Tibial nerve (tissue), 4 donors: Measurements from ENCODE around the gene BRAT1. TPM values are rescaled to one million over a fixed set of nuclear protein-coding genes. Genes with fewer than 3 reads are reported as not detected.

Experiments
- DNase-seq, 2 donors: peaks; one replicate each; pipeline ENCODE4 v3.0.0-alpha.2; 2019; ENCODE audit warnings: low spot score in 2 of 2
- H3K27ac ChIP-seq, 4 donors: fragments of 200-600 bp; sonication (generic) in 3 of 4; one replicate each; pipeline ENCODE4 v1.5.1; 2017 to 2019; ENCODE audit warnings: mild to moderate bottlenecking in 1 of 4
- H3K27me3 ChIP-seq, 2 donors: fragments of 200-600 bp; sonication (generic) in 1 of 2; one replicate each; pipeline versions ENCODE4 v1.5.1 to v1.6.0; 2017 to 2019
- H3K36me3 ChIP-seq, 3 donors: fragments of 200-600 bp; sonication (generic); one replicate each; pipeline ENCODE4 v1.5.1; 2018 to 2019
- H3K4me1 ChIP-seq, 4 donors: fragments of 200-600 bp; sonication (generic) in 3 of 4; one replicate each; pipeline ENCODE4 v1.5.1; 2017 to 2019
- H3K4me3 ChIP-seq, 4 donors: fragments of 200-600 bp; sonication (generic) in 3 of 4; one replicate each; pipeline ENCODE4 v1.5.1; 2017 to 2019; ENCODE audit warnings: mild to moderate bottlenecking in 1 of 4, moderate library complexity in 1 of 4
- H3K9me3 ChIP-seq, 4 donors: fragments of 200-600 bp; sonication (generic) in 3 of 4; one replicate each; pipeline ENCODE4 v1.5.1; 2017 to 2019
- CTCF ChIP-seq, 5 experiments: fragments of 200-600 bp in 3 of 5; fragments of 450-650 bp in 2 of 5; sonication (generic) in 3 of 5; IDR thresholded peaks; one replicate each; pipeline ENCODE4 v1.5.1; 2016 to 2019; ENCODE audit warnings: antibody characterized with exemption in 5 of 5, mild to moderate bottlenecking in 3 of 5, moderate library complexity in 2 of 5
- EP300 ChIP-seq, 2 donors: sonication (generic); formaldehyde crosslinking; IDR thresholded peaks; one replicate each; pipeline ENCODE4 v1.6.1; 2017; ENCODE audit warnings: antibody characterized with exemption in 2 of 2, mild to moderate bottlenecking in 1 of 2
- POLR2A ChIP-seq, 2 donors: fragments of 450-650 bp; IDR thresholded peaks; one replicate each; pipeline ENCODE4 v1.6.1; 2017; ENCODE audit warnings: antibody characterized with exemption in 2 of 2, mild to moderate bottlenecking in 2 of 2, moderate library complexity in 2 of 2
- WGBS, 2 donors: methylation state at CpG; one replicate each; pipeline ENCODE4 v1.1.5; 2018; 5-methylcytosine and 5-hydroxymethylcytosine counted together
- total RNA-seq, 4 donors: library from RNA; depleted of rRNA; stranded (reverse); fragments of >200 nt; gene quantifications; one replicate each; pipeline ENCODE4 v1.1.0, GENCODE V29; 2016

BRAT1 gene
- total RNA-seq, 4 donors from 2014 or later: 38.0 to 72.9 (median 52.0) TPM

DNA sequence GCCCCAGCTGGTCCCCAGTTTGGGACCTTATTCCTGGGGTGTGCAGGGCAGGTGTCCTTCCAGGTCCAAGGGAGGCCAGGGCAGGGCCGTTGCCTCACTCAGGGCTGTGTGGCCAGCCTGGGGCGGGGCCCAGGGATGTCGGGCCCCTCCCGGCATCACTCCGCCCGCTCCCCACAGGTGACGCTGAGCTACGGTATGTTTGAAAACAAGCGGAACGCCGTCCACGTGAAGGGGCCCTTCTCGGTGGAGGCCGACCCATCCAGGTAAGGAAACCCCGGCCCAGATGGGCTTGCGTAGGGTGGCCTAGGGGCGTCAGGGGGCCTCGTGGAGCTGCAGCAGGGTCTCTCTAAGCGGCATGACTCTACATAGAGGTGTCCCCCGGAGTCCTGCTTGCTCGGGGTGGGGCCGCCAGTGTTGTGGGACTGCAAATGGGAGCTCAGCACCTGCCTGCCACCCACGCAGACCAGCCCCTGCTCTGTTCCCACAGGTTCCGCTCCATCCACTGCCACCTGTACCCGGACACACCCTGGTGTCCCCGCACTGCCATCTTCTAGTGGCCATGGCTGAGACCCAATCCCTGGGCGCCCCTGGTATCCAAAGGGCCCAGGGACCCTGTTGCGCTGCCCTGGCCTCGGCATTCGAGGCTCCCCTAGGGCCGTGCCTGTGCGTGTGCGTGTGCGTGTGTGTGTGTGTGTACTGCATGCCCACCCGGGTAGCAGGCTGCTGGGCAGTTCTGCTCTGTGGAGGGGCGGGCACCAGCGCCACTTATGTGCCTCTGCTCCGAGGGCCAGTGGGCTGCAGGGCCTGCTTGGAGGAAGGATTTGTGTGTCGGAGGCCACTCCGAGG is 28.4 kb downstream of the BRAT1 start:
- Histone ChIP-seq H3K27me3 (peaks cover 0 to 18% of the 10 kb centered on the region in 2 donors), H3K27ac (no peak overlapping the region), H3K4me1 (peaks cover 0 to 100% (median 80%) of the 10 kb centered on the region in 4 donors), H3K36me3 (peaks cover 0 to 18% (median 0%) of the 10 kb centered on the region in 3 donors), H3K9me3 (no peaks in the 10 kb centered on the region), H3K4me3 (no peak overlapping the region)
- TF ChIP-seq EP300 (IDR thresholded peaks at IDR 0.05) (no peak), CTCF (IDR thresholded peaks at IDR 0.05) (no peak), POLR2A (IDR thresholded peaks at IDR 0.05) (no peak)
- WGBS, 2 donors: 88 to 90% methylated on average over 28 to 33 of the region's 40 CpGs
- DNase-seq: no peak

DNA sequence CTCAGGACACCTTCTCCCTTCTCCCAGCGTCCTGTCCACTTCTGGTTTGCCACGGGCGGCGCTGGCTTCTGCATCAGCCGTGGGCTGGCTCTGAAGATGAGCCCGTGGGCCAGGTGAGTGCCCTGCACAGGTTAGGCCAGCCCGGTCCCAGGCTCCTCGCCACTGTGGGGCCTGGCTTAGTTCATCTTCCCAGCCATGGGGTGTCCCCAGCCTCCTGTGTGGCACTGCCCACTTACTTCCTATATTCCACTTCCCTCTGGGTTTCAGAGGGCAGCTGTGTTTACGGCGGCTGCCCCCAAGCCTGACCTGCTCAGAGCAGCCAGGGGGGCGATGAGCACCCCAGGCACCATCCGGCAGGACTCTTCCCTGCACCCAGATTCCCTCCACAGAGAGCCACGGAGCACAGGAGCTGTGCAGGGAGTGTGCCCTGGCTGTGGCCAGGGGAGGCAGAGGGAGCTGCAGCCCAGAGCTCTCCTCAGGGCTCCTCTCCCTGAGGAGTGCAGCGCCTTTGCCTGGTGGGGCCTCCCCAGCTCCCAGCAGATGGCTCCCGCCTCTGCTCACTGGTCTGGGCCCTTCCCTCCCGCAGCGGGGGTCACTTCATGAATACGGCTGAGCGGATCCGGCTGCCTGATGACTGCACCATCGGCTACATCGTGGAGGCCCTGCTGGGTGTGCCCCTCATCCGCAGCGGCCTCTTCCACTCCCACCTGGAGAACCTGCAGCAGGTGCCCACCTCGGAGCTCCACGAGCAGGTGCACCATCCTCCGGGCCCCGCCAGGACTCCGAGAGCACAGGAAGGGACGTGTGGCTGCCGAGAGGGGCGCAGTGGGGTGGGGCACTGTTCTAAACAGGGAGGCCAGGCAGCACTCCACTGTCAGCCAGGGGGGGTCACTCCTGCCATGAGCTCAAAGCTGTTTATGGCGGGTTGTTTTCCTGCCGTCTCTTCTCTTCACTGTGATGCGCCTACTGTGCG is 29.4 kb downstream of the BRAT1 start:
- H3K36me3 ChIP-seq: peaks cover 0 to 18% (median 0%) of the 10 kb centered on the region in 3 donors
- peak overlapping the region in 1 of 4 donors; percentile 66 for H3K27ac ChIP-seq
- H3K4me1 ChIP-seq: peaks cover 0 to 100% (median 85%) of the 10 kb centered on the region in 4 donors
- DNase-seq: no peak
- TF ChIP-seq CTCF (IDR thresholded peaks at IDR 0.05): no peak
- no peak for TF ChIP-seq EP300 (IDR thresholded peaks at IDR 0.05)
- no peak for TF ChIP-seq POLR2A (IDR thresholded peaks at IDR 0.05)
- H3K27me3 ChIP-seq: peaks cover 0 to 28% of the 10 kb centered on the region in 2 donors
- H3K9me3 ChIP-seq: no peaks in the 10 kb centered on the region
- WGBS, 2 donors: 80 to 87% methylated on average over 27 to 30 of the region's 36 CpGs
- no peak overlapping the region for H3K4me3 ChIP-seq

GRCh38 chr7:2524808-2525657 is 30.3 kb downstream of the BRAT1 start:
- Histone ChIP-seq H3K4me1 (peaks cover 0 to 100% (median 84%) of the 10 kb centered on the region in 4 donors), H3K4me3 (no peak overlapping the region), H3K27me3 (peaks cover 0 to 28% of the 10 kb centered on the region in 2 donors), H3K27ac (peak overlapping the region in 3 of 4 donors; percentile 66 to 71 (median 70)), H3K9me3 (no peaks in the 10 kb centered on the region), H3K36me3 (peaks cover 0 to 18% (median 0%) of the 10 kb centered on the region in 3 donors)
- TF ChIP-seq EP300 (IDR thresholded peaks at IDR 0.05) (no peak), CTCF (IDR thresholded peaks at IDR 0.05) (no peak), POLR2A (IDR thresholded peaks at IDR 0.05) (no peak)
- no peak for DNase-seq
- 78 to 80% methylated on average over 32 to 41 of the region's 53 CpGs for WGBS, 2 donors

DNA sequence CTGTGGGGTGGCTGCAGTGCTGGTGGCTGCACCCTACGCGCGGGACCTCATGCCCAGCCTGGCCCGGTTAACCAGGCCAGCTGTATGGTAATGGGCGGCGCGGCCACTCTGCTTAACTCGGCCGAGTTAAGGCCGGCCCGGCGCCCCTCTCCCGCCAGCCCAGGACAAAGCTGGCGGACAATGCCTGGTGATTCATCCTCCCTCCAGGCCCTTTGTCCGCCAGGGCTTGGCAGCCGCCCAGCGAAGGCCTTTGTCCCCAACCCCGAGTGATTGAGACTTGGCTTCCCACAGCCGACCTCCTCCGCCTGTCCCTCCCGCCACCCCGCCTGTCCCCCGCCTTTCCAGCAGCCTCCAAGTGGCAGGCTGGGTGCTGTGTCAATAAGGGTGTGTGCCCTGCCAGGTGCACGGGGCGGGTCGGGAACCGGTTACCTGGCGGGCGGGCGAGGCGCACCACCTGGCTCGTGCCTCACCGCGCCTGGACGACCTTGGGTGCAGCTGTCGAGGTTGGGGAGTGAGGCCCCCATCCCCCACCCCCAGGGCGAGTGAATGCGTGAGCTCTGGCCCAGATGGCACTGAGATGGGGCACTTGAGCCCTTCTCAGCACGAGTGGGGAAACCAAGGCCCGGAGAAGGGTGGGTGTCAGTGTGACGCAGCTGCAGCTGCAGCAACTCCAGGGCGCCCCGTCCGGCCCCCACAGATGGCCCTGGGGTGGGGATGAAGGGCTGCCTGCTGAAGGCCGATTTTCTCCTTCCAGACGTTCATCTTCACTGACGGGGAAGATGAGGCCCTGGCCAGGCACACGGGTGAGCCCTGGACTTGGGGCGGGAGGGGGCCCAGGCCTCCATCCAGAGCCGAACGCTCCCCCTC is 31.1 kb downstream of the BRAT1 start:
- TF ChIP-seq EP300 (IDR thresholded peaks at IDR 0.05) (peak in 1 of 2 donors; percentile 48), POLR2A (IDR thresholded peaks at IDR 0.05) (no peak)
- Histone ChIP-seq H3K4me3 (peak overlapping the region in 1 of 4 donors; percentile 63), H3K27ac (peak overlapping the region; percentile 40 to 71 (median 68))

More for the DNA sequence above, 31.1 kb downstream of the BRAT1 start:
- Histone ChIP-seq H3K36me3 (peaks cover 0 to 18% (median 0%) of the 10 kb centered on the region in 3 donors), H3K9me3 (no peaks in the 10 kb centered on the region), H3K4me1 (peaks cover 0 to 94% (median 77%) of the 10 kb centered on the region in 4 donors), H3K27me3 (peaks cover 0 to 28% of the 10 kb centered on the region in 2 donors)
- WGBS, 2 donors: 33 to 63% methylated on average over 23 to 25 of the region's 51 CpGs
- no peak for DNase-seq
